HG03025 (cell line): ENCODE data around the gene C1QL2.

Experiments
- ATAC-seq: cut with Tn5 transposase; IDR thresholded peaks from one replicate; pipeline ENCODE4 v1.9.1; 2021; ENCODE audit warnings: mild to moderate bottlenecking, moderate library complexity; ENCODE audit not compliant: unreplicated experiment, low FRiP score

Gene C1QL2

DNA sequence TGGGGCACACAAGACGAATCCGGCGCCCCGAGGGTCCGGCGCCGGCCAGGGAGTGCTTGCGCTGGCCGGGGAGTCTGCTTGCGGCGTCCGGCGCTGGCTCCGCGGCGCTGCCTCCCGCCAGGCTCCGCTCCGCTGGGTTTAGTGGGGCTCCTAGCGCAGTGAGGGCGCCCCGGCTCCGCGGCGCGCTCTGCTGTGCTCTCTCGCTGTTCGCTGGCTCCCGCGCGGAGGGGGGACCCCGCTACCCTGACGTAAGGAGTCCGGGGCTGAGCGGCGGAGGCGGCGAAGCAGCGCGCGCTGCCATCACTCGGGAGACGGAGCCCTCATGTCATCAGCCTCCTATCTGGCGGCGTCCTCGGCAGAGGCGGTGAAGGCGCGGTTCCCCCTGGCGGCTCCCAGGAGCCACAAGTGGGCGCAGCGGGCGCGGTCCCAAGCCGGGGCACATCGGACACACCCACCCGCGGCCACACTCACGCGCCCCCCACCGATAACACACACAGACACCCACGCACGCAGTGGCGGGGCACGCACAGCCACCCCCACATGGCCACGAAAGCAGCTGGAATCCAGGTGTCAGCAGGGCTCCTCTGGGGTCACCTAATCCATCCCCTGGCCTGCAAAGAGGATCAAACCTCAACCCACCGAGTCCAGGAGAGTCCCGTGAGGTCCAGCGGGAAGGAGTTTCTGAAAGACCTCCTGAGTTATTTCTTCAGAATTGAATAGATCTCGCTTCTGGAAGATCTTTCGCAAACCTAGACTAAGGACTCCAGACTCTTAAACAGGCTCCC, at the start of gene C1QL2:
C1QL2 (minus strand) TSS at position 189 of the 785 bp plus-strand sequence. CDS start 482 bp downstream, outside the sequence.
- ATAC-seq: no peak

- no peak for ATAC-seq
Observed at GRCh38 chr2:119207447-119207846, 48.9 kb upstream of the C1QL2 start.

GRCh38 chr2:119206201-119206600, 47.6 kb upstream of the C1QL2 start:
- no peak for ATAC-seq

- no peak for ATAC-seq
Observed at GRCh38 chr2:119205001-119205706, 46.6 kb upstream of the C1QL2 start.

DNA sequence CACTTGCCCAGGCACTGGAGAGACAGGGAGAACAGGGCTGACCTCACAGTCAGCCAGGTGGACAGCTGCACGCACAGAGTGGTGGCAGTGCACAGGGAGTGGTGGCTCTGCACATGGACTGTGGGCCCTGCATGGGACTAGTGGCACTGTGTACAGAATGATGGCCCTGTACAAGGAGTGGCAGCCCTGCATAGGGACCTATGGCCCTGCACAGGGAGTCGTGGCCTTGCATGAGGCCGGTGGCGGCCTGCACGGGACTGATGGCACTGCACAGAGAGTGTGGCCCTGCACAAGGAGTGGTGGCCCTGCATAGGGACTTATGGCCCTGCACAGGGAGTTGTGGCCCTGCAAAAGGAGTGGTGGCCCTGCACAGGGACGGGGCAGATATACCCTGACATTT, 46.0 kb upstream of the C1QL2 start:
- ATAC-seq: no peak

GRCh38 chr2:119202610-119203310, 44.2 kb upstream of the C1QL2 start:
- ATAC-seq: no peak

GRCh38 chr2:119201815-119202214, 43.3 kb upstream of the C1QL2 start:
- ATAC-seq: no peak

DNA sequence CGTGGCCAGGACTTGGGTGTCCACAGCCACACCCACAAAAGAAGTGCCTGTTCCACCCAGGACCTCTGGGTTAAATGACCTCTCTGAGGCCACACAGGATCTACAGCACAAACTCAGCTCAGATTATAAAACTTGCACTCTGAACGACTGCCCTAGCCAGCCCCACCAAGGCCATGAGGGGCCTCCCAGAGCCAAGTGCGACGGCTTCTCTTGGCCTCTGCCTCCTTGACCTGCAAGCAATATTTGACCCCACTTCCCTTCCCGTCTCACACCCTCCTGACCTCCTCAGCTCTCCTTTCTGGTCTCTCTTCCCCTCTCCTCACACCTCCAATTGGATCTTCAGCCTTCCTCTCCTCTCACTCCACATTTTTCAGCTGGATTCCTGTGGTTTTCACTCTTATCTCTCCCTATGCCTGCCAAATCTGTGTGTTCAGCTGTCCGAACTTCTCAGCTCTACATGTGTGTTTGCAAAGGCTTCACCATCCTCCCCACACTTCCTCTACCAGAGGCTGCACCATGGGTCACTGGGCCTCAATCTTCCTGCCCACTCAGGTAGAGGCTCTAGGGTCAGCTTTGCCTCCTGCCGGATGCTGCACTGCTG, 39.8 kb upstream of the C1QL2 start:
- ATAC-seq: no peak

- ATAC-seq: no peak
Observed at GRCh38 chr2:119197529-119198239, 39.1 kb upstream of the C1QL2 start.

GRCh38 chr2:119197126-119197405, 38.5 kb upstream of the C1QL2 start:
- no peak for ATAC-seq

DNA sequence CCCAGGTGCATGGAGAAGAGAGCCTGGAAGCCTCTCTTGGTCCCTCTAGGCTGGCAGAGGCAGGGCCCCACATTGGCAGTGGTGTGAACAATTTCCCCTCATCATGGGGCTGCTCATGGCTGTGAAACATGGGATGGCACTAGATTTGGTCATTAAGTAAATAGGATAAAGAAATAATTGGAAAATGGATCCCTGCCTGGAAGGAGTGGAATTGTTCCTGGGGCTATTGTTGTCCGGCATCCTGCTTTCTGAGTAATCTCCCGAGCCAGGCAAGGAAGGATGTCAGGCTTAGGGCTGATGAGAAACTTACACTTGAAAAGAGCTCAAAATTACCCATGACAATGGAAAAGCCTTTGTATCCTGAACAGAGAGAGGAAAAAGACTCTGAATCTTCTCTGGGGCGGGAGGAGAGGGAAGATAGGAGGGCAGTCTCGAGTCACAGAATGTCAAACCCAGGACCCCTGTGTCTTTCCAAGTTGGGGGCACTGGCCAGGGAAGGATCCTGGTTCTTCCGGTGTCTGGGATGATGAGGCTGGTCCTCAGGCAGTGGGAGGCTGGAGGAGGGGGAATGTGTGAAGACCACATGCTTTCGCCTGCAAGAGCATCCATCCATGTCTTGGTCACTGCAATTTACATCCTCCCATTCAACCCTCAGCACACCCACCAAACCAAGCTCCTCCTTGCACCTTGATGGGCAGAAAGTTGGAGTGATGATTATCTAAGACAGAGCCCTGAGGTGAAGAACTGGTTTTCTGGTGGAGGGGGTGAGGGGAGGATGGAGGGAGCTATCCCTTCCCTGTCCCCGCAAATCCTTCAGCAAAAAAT, 38.0 kb upstream of the C1QL2 start:
- no peak for ATAC-seq

DNA sequence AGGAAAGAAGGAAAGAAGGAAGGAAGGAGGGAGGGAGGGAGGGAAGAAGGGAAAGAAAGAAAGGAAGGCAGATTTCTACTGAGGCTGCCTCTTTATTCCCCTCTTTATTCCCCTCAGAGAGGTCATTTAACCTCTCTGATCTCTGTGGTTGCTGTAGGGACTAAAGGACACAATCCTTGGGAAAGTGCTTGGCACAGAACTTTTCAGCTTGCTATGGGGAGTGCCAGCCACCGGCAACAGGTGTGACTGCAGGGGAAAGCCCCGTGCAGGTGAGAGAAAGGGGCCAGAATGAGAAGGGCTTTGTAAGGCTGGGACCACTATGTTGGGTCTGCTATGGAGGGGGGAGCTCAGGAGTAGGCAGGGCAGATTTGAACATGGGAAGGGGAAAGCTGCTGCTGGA, 37.3 kb upstream of the C1QL2 start:
- no peak for ATAC-seq

DNA sequence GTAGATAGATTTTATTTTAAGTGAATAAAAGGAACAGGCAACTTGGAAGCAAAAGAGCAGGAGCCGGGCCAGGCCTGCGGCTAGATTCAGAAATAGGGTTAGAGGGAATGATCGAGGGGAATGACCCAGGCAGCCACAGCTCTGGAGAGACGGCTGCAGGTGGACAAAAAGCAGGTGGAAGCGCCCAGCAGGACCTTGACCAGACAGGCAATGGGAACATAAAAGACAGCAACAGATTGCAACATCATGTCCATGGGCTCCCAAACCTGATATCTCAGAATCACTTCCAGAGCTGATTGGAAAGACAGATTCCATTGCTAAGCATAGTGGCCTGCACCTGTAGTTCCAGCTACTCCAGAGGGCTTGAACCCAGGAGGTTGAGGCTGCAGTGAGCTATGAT, 36.5 kb upstream of the C1QL2 start:
- no peak for ATAC-seq

DNA sequence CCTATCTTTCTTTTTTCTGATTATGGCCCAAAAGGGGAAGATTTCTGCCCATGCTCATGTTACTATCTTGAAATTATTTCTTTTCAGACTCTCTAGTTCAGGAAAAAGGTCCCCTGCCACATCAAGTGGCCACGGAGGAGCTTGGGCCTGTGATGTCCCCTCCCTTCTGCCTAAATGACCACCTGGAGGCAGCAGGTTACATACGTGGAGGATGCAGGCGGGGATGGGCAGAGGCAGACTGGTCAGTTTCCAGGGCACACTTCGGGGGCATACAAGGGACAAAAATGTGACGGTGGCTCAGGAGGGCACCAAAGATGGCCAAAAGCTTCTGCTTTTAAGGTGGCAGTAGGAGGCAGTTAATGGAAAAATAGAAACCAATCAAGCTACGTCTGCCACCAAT, 34.3 kb upstream of the C1QL2 start:
- ATAC-seq: no peak

- no peak for ATAC-seq
Observed at GRCh38 chr2:119190321-119191111, 32.0 kb upstream of the C1QL2 start.

DNA sequence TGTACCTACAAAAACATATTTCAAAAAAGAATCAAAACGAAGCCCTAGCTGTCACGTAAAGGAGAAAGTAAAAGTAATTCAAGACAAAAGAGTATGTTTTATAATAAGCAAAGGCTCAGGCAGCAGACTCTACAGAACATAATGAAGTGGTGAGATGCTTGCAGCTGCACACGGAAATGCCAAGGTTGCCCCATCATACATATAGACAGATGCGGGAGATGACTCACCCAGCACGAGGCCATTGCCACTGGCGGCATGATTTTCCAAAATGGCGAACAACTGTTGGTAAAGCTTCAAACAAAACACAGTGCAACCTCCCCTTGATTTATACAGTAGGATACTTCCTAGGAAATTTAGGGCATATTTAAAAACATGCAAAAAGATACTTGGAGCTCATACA, 26.0 kb upstream of the C1QL2 start:
- ATAC-seq: no peak

GRCh38 chr2:119181791-119182445, 23.4 kb upstream of the C1QL2 start:
- ATAC-seq: no peak

DNA sequence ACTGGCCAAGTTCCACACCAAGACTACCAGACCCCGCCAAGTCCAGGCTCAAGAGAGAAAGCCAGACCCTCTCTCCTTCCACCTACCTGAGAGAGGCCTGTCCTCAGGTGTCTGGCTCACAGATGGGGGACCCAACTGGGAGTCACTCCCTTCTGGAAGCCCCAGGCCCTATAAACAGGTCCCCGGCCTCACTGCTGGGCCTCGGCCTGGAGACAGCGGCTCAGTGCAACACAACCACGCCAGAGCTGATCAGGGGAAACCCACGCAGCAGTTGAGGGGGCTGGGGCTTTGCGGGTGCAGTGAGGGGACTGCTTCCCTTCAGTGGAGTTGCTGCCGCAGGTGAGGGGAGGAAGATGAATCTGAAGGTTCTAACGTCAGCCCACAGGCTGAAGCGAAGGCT, 22.8 kb upstream of the C1QL2 start:
- ATAC-seq: no peak
